ENCODE results near the gene RFX2.

DNA sequence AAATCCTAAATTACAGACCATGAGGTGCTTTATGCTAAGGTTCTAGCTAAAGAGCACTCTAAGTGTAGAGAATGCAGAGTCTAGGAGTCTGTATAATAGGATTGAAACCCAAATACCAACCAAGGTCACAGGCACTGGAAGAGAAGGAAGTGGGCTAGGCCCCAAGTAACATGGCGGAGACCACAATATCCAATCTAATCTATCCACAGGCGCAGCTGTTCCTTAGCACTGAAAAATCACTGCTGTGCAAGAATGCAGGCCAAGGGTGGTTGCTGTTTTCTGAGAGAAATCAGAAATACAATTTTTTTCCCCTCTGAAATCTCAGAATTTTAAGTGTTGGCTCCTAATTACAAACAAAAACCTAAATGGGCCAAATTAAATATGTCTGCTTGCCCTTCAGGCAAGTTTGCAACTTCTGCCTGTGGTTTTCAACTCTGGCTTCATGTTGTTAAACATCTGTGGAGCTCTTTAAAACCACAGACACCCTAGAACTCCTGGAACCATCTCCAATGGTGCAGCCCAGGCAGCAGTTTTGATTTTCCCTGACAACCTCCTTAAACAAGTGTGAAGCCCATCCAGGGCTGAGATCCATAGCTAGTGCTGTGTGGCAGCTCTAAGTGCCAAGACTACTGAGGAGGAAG lies 138.5 kb downstream of the RFX2 start:
- TF ChIP-seq, protein P1, sequence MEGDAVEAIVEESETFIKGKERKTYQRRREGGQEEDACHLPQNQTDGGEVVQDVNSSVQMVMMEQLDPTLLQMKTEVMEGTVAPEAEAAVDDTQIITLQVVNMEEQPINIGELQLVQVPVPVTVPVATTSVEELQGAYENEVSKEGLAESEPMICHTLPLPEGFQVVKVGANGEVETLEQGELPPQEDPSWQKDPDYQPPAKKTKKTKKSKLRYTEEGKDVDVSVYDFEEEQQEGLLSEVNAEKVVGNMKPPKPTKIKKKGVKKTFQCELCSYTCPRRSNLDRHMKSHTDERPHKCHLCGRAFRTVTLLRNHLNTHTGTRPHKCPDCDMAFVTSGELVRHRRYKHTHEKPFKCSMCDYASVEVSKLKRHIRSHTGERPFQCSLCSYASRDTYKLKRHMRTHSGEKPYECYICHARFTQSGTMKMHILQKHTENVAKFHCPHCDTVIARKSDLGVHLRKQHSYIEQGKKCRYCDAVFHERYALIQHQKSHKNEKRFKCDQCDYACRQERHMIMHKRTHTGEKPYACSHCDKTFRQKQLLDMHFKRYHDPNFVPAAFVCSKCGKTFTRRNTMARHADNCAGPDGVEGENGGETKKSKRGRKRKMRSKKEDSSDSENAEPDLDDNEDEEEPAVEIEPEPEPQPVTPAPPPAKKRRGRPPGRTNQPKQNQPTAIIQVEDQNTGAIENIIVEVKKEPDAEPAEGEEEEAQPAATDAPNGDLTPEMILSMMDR (IDR thresholded peaks at IDR 0.05): no peak
- TF ChIP-seq, protein P2, sequence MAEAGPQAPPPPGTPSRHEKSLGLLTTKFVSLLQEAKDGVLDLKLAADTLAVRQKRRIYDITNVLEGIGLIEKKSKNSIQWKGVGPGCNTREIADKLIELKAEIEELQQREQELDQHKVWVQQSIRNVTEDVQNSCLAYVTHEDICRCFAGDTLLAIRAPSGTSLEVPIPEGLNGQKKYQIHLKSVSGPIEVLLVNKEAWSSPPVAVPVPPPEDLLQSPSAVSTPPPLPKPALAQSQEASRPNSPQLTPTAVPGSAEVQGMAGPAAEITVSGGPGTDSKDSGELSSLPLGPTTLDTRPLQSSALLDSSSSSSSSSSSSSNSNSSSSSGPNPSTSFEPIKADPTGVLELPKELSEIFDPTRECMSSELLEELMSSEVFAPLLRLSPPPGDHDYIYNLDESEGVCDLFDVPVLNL (CRISPR knock-in tag; IDR thresholded peaks at IDR 0.05; ENCODE audit: borderline replicate concordance, low read depth): no peak
- TF ChIP-seq JUN (CRISPR knock-in tag; IDR thresholded peaks at IDR 0.05) (no peak), USF2 (CRISPR knock-in tag; IDR thresholded peaks at IDR 0.05) (no peak), FOXJ3 (CRISPR knock-in tag; IDR thresholded peaks at IDR 0.05; ENCODE audit: borderline replicate concordance) (no peak)

All from WTC11 (cell line).